H4 (cell line): ENCODE data around the gene MYL9. TPM values are rescaled to one million over a fixed set of nuclear protein-coding genes. Genes with fewer than 3 reads are reported as not detected.

Source experiments
- DNase-seq: peaks from one replicate; pipeline ENCODE4 v3.0.0-alpha.2; 2015; ENCODE audit warnings: low spot score
- total RNA-seq: library from RNA; depleted of rRNA; stranded (reverse); fragments of >200 nt; shearing (Covaris generic); gene quantifications from 2 replicates; pipeline ENCODE4 v1.2.3, GENCODE V29; 2014; rRNA removed

Gene MYL9
- total RNA-seq, 1 experiment from 2014 or later: not detected

- no peak for DNase-seq
Observed at GRCh38 chr20:36582821-36583220, 41.5 kb downstream of the MYL9 start.

- DNase-seq: no peak
Observed at GRCh38 chr20:36584018-36584481, 42.7 kb downstream of the MYL9 start.

- no peak for DNase-seq
Observed at GRCh38 chr20:36585410-36586125, 44.2 kb downstream of the MYL9 start.

- no peak for DNase-seq
Observed at GRCh38 chr20:36587388-36588070, 46.2 kb downstream of the MYL9 start.

- no peak for DNase-seq
Observed at GRCh38 chr20:36591281-36591680, 50.0 kb downstream of the MYL9 start.

GRCh38 chr20:36591854-36592641 lies 50.7 kb downstream of the MYL9 start:
- DNase-seq: no peak

GRCh38 chr20:36593347-36593929 lies 52.1 kb downstream of the MYL9 start:
- no peak for DNase-seq

- no peak for DNase-seq
Observed at GRCh38 chr20:36599912-36600345, 58.6 kb downstream of the MYL9 start.

Other genes with a start within 250 kb of the MYL9 start
- gene DLGAP4, start 235.2 kb upstream of the MYL9 start, total RNA-seq: 10.2 and 12.4 TPM in 2 replicates
- gene TGIF2, start 32.1 kb downstream of the MYL9 start, total RNA-seq: 6.6 and 9.0 TPM in 2 replicates
- 215 and 237 TPM in 2 replicates for gene RAB5IF, start 64.3 kb downstream of the MYL9 start, total RNA-seq
- gene SLA2, start 104.7 kb downstream of the MYL9 start, total RNA-seq: not detected in 2 replicates
- 23.6 and 24.1 TPM in 2 replicates for gene NDRG3, start 204.6 kb downstream of the MYL9 start, total RNA-seq
- gene DSN1, start 232.2 kb downstream of the MYL9 start, total RNA-seq: 44.3 and 47.9 TPM in 2 replicates